Measurements from ENCODE around the gene TC2N.
"Not testable (repeated sequence)": the region's sequence is repeated elsewhere in the genome, so short reads cannot be mapped to it uniquely, and the experiment has no call there.

Gene TC2N

GRCh38 chr14:91830777-91831176, 36.6 kb downstream of the TC2N start:
- DNase-seq: no peak

- DNase-seq: no peak
Observed at GRCh38 chr14:91829511-91829910, 37.8 kb downstream of the TC2N start.

GRCh38 chr14:91827746-91828145, 39.6 kb downstream of the TC2N start:
- no peak for DNase-seq

GRCh38 chr14:91817566-91818325, 49.6 kb downstream of the TC2N start:
- no peak for DNase-seq

- no peak for DNase-seq
Observed at GRCh38 chr14:91814317-91814716, 53.0 kb downstream of the TC2N start.

GRCh38 chr14:91810699-91811098, 56.6 kb downstream of the TC2N start:
- no peak for DNase-seq

- no peak for DNase-seq
Observed at GRCh38 chr14:91806716-91807115, 60.6 kb downstream of the TC2N start.

- DNase-seq: not testable (repeated sequence)
Observed at GRCh38 chr14:91806094-91806493, 61.2 kb downstream of the TC2N start.

GRCh38 chr14:91805659-91806058, 61.7 kb downstream of the TC2N start:
- no peak for DNase-seq

- DNase-seq: no peak
Observed at GRCh38 chr14:91801358-91801757, 66.0 kb downstream of the TC2N start.

- DNase-seq: no peak
Observed at GRCh38 chr14:91796617-91797347, 70.6 kb downstream of the TC2N start.

- no peak for DNase-seq
Observed at GRCh38 chr14:91793704-91794103, 73.6 kb downstream of the TC2N start.

GRCh38 chr14:91786188-91786587, 81.1 kb downstream of the TC2N start:
- DNase-seq: no peak

GRCh38 chr14:91780452-91780851, 86.9 kb downstream of the TC2N start:
- DNase-seq: no peak

- DNase-seq: no peak
Observed at GRCh38 chr14:91778217-91778616, 89.1 kb downstream of the TC2N start.

GRCh38 chr14:91774140-91775096, 92.9 kb downstream of the TC2N start:
- DNase-seq: no peak

GRCh38 chr14:91770185-91770584, 97.2 kb downstream of the TC2N start:
- no peak for DNase-seq

GRCh38 chr14:91755570-91756295, 111.6 kb downstream of the TC2N start:
- DNase-seq: no peak

GRCh38 chr14:91754819-91755218, 112.5 kb downstream of the TC2N start:
- no peak for DNase-seq

GRCh38 chr14:91754185-91754584, 113.2 kb downstream of the TC2N start:
- no peak for DNase-seq

GRCh38 chr14:91753501-91754128, 113.7 kb downstream of the TC2N start:
- no peak for DNase-seq

- DNase-seq: no peak
Observed at GRCh38 chr14:91752961-91753360, 114.4 kb downstream of the TC2N start.
